GM18502 (cell line): ENCODE data around the gene INS.

Source experiments
- ATAC-seq: cut with Tn5 transposase; IDR thresholded peaks from one replicate; pipeline ENCODE4 v1.9.1; 2021; ENCODE audit warnings: mild to moderate bottlenecking; ENCODE audit not compliant: unreplicated experiment, poor library complexity

INS gene

DNA sequence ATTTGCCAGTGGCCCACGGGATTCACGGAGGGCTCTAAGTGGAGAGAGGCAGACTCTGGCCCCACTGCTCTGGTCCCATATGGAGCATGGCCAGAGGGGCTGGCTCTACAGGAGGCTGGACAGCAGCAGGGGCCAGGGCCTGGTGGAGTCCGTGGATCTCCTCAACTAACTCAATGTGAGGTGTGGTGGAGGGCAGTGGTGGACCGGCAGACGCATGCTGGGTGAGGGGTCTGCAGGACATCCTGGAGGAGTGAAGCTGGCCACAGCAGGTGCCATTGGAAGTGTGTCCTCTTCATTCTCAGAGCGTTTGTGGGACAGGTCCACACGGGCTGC, 37.4 kb downstream of the INS start:
- ATAC-seq, result no peak

DNA sequence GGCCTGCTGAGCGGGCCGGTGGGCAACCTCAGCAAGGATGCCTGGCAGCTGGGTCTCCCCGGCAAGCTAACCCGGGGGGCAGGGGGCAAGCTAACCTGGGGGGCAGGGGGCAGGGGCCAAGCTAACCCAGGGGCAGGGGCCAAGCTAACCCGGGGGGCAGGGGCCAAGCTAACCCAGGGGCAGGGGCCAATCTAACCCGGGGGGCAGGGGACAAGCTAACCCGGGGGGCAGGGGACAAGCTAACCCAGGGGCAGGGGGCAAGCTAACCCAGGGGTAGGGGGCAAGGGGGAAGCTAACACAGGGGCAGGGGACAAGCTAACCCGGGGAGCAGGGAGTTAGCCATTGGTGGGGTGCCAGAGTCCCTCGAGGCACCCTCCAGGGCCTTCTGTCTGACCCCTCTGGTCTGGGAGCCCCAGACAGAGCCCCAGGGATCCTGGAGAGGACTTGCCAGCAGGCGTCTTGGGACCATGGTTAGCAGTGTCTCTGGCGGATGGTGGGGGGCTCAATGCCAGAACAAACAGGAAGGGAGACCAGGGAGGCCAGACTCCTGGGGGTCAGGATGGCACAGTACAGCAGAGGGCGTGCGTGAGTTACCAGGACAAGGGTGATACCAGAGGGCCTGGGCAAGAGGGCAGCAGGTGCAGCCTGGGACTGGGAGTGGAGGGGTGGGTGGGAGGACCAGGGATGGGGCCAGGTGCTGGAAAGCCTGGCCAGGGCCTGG, 37.9 kb downstream of the INS start:
- no peak for ATAC-seq

DNA sequence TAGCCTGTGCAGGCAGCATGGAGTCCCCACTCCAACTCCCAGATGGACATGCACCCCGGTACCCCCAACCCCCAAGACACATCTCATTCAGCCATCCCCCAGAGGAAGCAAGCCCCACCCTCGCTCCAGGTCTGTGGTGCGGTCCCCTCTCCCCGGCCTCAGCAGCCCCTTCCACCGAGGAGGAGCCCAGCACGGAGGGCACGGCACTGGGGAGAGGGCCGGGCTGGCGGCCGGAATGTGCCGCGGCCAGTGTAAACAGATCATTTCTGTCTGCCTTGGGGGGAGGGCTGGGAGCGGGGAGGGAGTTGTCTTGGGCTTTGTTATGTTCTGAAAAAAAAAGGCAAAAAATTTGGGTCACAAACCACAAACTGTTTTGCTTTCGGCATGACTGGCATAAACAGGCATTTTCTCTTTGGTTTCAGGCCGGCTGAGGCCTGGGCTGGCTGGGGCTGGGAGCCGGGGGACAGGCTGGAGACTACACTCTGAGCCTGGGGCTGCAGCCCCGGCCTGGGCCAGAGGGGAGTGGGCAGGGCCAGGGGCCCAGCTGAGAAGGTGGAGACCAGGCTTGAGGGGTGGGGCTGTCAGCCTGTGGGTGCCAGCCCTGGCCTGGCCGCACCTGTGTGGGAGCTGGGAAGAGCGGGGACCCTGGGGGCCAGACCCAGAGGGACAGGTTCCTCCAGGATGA, 38.6 kb downstream of the INS start:
- ATAC-seq, result no peak

DNA sequence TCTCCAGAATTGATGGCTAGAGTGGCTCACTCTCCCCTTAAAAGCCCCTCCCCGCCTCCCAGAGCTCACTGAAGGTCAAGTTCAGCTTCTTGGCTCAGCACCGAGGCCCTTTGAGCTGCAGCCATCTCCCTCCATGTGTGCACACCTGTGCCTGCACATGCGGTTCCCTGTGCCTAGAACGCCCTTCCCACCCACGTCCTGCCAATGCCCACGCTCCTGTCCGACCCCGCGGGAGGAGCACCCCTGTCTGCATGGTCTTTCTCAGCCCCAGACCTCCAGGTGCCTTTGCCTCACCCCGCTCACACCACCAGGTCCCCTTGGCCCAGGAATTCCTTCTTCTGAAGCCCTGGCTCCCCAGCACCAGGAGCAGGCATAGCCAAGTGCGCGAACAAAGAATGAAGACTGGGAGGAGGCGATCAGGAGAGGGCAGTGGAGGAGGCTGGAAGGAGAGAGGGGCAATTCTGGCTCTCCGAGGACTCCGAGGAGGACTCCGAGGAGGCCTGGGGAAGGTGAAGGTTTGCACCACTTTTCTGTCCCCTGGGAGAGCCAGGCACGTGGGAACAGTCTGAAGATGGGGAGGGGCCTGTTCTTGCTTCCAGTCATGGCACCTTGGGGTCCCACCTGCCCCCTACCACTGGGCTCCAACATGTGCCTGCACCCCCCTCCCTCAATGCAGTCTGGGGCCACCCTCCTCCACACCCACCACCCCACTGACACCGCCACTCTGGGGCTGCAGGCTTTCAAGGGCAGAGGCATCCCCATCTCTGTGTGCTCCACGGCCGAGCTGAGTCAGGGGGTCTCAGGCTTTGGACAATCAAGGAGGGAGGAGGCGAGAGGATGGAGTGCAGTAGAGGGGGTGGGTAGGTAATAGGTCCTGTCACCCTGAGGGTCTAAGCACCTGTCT, 39.5 kb downstream of the INS start:
- no peak for ATAC-seq

DNA sequence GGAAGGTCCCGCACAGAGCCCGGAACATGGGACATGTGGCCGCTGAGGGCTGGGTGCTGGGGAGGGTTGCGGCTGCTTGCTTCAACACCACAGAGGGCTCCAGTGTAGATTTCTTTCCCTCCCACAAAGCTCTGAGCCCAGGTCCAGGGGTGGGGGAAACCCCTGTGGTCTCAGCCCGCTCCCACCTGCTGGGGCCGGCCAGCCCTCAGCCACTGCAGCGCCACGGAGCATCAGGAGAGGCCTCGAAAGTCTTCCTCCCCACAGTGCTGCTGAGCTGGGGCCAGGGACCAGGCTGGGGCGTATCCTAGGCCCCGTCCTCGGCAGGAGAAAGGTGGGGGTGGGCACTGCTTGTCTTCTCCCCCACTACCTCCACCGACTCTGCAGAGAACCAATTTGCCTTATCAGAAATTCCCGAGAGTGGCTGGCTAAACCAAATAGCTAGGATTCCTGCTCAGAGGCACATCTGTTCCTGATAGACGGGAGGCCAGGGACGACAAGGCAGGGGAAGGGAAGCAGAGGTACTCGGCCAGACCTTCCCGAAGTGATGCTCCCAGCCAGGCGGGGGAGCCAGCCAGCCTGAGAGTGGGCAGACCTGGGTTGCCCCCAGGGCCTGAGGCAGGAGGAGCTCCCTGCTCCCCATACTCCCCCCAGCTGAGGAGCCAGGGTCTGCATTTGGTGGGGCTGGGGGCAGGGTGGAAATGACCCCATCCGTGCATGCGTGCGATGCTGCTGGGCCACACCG, 40.5 kb downstream of the INS start:
- ATAC-seq, result no peak

DNA sequence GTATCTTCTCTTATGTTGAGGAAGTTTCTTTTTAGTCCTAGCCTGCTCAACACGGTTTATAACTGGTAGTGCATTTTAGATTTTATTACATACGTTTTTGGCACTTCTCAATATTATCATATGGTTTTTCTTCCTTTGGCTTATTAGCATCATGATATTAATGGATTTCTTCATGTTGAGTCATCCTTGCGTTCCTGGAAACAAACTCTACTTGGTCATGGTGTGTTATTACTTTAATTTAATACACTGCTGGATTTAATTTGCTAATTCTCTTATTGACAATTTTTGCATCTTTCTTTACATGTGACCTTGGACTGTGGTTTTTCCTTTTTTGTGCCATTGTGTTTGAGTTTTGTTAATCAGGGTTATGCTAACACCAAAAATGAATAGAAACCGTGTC, 42.3 kb downstream of the INS start:
- ATAC-seq, result no peak

DNA sequence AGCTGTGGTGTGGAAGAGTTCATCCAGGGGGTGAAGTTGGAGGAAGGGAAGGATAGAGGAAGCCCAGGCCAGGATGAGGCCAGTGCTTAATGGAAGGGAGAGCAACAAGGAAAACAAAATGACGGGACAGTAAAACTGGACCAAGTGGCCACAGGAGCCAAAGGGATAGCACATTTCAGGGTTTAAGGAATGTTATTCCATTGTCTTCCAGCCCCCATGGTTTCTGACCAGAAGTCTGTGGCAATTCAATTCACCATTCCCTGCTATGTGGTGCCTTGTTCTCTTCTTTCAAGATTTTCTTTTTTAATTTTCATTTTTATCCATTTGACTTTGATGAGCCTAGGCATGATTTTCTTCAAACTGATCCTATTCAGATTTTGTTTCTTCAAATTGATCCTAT, 44.3 kb downstream of the INS start:
- no peak for ATAC-seq

DNA sequence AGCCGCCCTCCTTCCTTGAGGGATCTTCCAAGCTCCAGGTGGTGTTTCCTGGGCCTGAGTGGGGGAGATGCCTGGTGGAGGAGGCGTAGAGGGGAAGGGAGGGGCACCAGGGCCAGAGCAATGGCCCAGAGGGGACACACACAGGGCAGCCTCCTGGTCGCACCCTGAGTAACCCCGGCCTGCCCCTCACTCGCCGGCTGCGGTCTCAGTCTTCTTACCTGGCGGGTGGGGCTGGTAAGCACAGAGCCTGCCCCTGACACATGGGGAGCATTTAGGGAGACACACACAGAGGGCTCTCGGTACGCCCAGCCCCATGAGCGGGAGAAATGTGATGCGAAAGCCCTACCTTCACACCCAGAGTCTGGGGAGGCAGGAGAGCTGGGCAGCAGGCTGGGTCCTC, 45.7 kb downstream of the INS start:
- no peak for ATAC-seq

DNA sequence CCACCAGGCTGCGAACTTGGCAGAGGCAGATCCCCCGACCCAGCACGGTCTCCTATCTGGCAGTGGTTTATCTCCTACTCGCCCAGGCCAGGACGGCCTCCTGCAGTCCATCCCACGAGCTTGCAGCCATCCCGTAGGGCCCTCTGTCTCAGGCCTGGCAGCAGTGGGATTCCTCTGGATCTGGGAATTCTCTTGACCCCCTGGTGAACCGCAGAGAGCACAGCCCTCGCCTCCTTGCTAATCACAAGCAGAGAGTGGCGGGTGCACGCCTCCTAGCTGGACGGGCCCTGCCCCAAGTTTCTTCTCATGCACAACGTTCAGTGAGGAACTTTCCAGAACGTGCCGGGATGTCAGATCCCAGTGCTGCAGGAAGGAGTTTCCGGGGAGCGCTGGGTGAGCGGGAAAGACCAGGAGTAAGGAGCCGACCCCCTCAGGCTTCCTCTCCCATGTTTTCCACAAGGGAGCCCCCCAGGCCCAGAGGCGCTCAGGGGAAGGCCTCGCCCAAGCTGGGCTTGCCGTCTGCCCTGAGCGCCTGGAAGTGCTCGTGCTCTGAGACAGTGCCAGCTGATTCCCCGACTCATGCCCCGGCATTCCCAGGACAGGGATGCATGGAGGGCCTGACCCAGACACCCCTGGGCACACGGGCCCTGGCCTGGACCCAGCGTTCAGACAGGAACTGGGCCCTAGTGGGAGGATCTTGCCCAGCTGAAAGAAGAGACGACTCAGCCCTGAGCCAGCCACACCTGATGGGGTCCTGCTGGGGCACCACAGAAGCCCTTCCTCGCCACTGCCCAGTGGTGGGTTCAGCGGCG, 46.4 kb downstream of the INS start:
- no peak for ATAC-seq

DNA sequence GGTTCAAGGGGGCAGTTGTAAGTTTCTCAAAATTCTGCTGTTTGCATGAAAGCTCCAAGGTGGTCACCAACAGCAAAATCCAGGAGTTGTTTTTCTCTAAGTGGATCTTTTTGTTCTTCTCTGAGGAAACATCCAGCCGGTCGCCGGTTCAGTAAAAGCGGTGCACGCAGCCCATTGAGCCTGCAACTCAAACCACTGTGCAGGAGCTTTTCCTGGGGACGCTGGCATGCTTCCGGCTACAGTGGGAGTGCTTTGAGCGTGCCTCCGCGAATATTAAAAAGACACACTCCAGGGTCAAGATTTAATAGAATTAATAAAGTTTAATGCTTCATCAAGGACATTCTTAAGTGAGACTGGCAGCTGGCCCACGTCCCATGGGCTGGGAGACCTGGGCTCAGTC, 47.2 kb downstream of the INS start:
- no peak for ATAC-seq

DNA sequence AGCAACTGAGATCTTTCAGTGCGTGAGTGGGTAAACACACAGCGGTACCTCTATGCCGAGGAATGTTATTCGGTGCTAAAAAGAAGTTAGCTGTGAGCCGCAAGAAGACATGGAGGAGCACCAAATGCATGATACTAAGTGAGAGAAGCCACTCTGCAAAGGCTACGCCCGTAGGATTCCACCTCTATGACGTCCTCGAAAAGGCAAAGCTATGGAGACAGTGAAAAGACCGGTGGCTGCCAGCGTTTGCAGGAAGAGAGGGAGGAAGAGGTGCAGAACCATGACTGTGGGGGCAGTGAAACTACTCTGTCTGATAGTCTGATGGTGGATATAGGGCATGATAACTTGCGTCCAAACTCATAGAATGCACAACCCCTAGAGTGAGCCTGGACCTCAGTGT, 50.5 kb downstream of the INS start:
- no peak for ATAC-seq
